Stimulated activated CD4-positive, alpha-beta T cell treated with anti-CD3 and anti-CD28 coated beads, Interleukin-15, amount 100 ng/mL, for 1 hour (primary cell): ENCODE results near the gene RHOF.
"Not testable (repeated sequence)": the region's sequence is repeated elsewhere in the genome, so short reads cannot be mapped to it uniquely, and the experiment has no call there.

Experiments used
- DNase-seq, 2 donors: peaks; one replicate each; pipeline ENCODE4 v3.0.0-alpha.2; 2020; ENCODE audit warnings: low read depth in 1 of 2, low spot score in 1 of 2

The RHOF gene

GRCh38 chr12:121793838-121794533 lies 498 bp upstream of the RHOF start:
- DNase-seq, result peak; percentile 94 to 95

- DNase-seq, result no peak
These were observed 665 bp downstream of the RHOF start for GRCh38 chr12:121792607-121793439.

GRCh38 chr12:121791671-121792551 lies 1.6 kb downstream of the RHOF start:
- no peak for DNase-seq

- not testable (repeated sequence) for DNase-seq
These were observed 2.7 kb downstream of the RHOF start for GRCh38 chr12:121790785-121791184.

GRCh38 chr12:121789800-121790728 lies 3.4 kb downstream of the RHOF start:
- DNase-seq, result peak; percentile 88

GRCh38 chr12:121789233-121789781 lies 4.2 kb downstream of the RHOF start:
- no peak for DNase-seq

- DNase-seq, result no peak
These were observed 5.2 kb downstream of the RHOF start for GRCh38 chr12:121788176-121788818.

- no peak for DNase-seq
These were observed 6.1 kb downstream of the RHOF start for GRCh38 chr12:121787063-121788025.

- DNase-seq, result no peak
These were observed 7.1 kb downstream of the RHOF start for GRCh38 chr12:121786440-121786825.

- DNase-seq, result no peak
These were observed 9.0 kb downstream of the RHOF start for GRCh38 chr12:121784460-121784859.

- DNase-seq, result no peak
These were observed 9.7 kb downstream of the RHOF start for GRCh38 chr12:121783766-121784165.

- DNase-seq, result peak in 1 of 2 donors; percentile 56
These were observed 11.2 kb downstream of the RHOF start for GRCh38 chr12:121781998-121782979.

GRCh38 chr12:121781484-121781997 lies 11.9 kb downstream of the RHOF start:
- DNase-seq, result no peak

- no peak for DNase-seq
These were observed 13.1 kb downstream of the RHOF start for GRCh38 chr12:121780429-121780828.

- no peak for DNase-seq
These were observed 14.0 kb downstream of the RHOF start for GRCh38 chr12:121779422-121779895.

GRCh38 chr12:121778567-121779421 lies 14.7 kb downstream of the RHOF start:
- DNase-seq, result no peak
